Omental fat pad (tissue), 4 donors: ENCODE results near the gene FAT1. TPM values are rescaled to one million over a fixed set of nuclear protein-coding genes. Genes with fewer than 3 reads are reported as not detected.

Experiments
- ATAC-seq: fragments of 150-250 bp; one replicate; pipeline ENCODE4 v1.9.1; 2016; ENCODE audit warnings: mild to moderate bottlenecking, moderate library complexity; ENCODE audit not compliant: low FRiP score
- DNase-seq: peaks from one replicate; pipeline ENCODE4 v3.0.0-alpha.2; 2019; ENCODE audit warnings: low spot score
- CTCF ChIP-seq, 3 donors: fragments of 450-650 bp; IDR thresholded peaks; one replicate each; pipeline ENCODE4 v1.5.1; 2016 to 2017; ENCODE audit warnings: antibody characterized with exemption in 3 of 3, mild to moderate bottlenecking in 3 of 3, moderate library complexity in 2 of 3
- total RNA-seq, 4 donors: library from RNA; depleted of rRNA; stranded (reverse); fragments of >200 nt; gene quantifications; one replicate each; pipeline ENCODE4 v1.1.0, GENCODE V29; 2016

The FAT1 gene
- total RNA-seq, 4 donors from 2014 or later: 35.3 to 90.8 (median 69.9) TPM

- ATAC-seq: no peak
- no peak for TF ChIP-seq CTCF (IDR thresholded peaks at IDR 0.05)
- DNase-seq: no peak
Observed at GRCh38 chr4:186605261-186605865, 118.3 kb downstream of the FAT1 start.

- no peak for ATAC-seq
- no peak for DNase-seq
- no peak for TF ChIP-seq CTCF (IDR thresholded peaks at IDR 0.05)
Observed at GRCh38 chr4:186604124-186604807, 119.4 kb downstream of the FAT1 start.

GRCh38 chr4:186602978-186603377 lies 120.7 kb downstream of the FAT1 start:
- TF ChIP-seq CTCF (IDR thresholded peaks at IDR 0.05): no peak
- no peak for DNase-seq
- ATAC-seq: no peak

GRCh38 chr4:186599483-186599882 lies 124.2 kb downstream of the FAT1 start:
- ATAC-seq: no peak
- no peak for DNase-seq
- TF ChIP-seq CTCF (IDR thresholded peaks at IDR 0.05): no peak

- no peak for DNase-seq
- ATAC-seq: no peak
- TF ChIP-seq CTCF (IDR thresholded peaks at IDR 0.05): no peak
Observed at GRCh38 chr4:186598686-186599085, 125.0 kb downstream of the FAT1 start.

- no peak for TF ChIP-seq CTCF (IDR thresholded peaks at IDR 0.05)
- DNase-seq: no peak
- ATAC-seq: no peak
Observed at GRCh38 chr4:186596850-186597390, 126.7 kb downstream of the FAT1 start.

- TF ChIP-seq CTCF (IDR thresholded peaks at IDR 0.05): no peak
- no peak for ATAC-seq
- no peak for DNase-seq
Observed at GRCh38 chr4:186596346-186596745, 127.3 kb downstream of the FAT1 start.
